Measurements from ENCODE around the gene MTX1.
"Not testable (repeated sequence)": the region's sequence is repeated elsewhere in the genome, so short reads cannot be mapped to it uniquely, and the experiment has no call there.

The MTX1 gene
- total RNA-seq = 14.1 to 25.7 (median 23.5) reads per million in 4 donors

DNA sequence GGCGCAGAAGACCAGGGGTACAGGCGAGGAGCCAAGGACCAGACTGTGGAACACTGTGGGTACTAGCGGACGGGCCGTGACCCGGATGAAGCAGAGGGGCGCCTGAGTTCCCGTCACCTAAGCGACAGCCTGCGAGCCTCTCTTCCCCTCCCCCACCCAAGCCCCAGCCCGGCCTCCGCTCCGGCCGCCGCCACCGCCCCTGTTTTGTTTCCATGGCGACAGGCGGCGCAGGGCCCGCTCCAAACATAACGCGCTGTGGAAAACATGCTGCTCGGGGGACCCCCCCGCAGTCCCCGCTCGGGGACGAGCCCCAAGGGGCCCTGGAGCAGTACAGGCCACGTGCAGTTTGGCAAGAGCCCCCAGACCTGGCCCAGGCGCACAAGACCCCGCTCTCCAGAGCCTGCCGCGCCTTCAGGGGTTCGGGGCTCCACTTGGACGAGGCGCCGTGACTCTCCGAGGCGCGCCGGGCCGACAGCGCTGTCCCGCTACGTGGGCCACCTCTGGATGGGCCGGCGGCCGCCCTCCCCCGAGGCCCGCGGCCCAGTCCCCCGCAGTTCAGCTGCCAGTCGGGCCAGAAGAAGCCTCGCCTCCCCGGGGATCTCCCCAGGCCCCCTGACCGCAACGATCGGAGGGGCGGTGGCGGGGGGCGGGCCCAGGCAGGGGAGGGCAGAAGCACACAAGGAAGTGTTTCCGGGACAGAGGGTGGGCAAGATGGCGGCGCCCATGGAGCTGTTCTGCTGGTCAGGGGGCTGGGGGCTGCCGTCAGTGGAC, at the start of gene MTX1:
TSS of gene MTX1 (plus strand) at position 155 of the 771 bp plus-strand sequence. CDS start at position 265, 110 bp downstream.
- DNase-seq = peak; percentile 83 to 89 (median 87)

GRCh38 chr1:155158991-155159390, 49.5 kb upstream of the MTX1 start:
- no peak for DNase-seq

DNA sequence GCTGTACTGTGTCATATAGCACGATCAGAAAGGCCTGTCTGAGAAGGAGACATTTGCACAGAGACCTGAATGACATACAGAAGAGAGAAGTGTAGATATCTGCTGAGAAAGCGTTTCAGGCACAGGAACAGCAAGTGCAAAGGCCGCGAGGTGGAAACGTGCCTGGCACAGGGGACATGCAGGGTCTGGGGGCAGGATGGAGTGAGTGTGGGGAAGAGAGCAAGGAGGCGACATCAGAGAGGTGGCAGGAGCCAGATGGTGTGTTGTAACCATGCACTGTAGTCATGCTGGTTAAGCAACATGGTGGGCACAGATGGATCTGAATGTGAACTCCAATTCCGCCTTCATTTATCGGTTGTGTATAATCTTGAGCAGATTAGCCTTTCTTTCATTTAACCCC, 48.4 kb upstream of the MTX1 start:
- no peak for DNase-seq

DNA sequence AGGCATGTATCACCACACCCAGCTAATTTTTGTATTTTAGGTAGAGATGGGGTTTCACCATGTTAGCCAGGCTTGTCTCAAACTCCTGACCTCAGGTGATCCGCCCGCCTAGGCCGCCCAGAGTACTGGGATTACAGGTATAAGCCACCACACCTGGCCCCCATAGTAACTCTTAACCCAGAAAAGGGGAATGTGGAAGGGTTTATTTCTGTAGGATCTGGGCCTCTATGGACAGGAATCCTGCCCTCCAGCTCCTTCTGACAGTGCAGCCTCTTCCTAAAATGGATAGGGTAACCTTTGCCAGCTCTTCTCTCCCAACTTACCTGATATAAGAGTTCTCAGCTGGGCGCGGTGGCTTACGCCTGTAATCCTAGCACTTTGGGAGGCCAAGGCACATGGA, 45.9 kb upstream of the MTX1 start:
- not testable (repeated sequence) for DNase-seq

GRCh38 chr1:155163785-155164184, 44.7 kb upstream of the MTX1 start:
- not testable (repeated sequence) for DNase-seq

DNA sequence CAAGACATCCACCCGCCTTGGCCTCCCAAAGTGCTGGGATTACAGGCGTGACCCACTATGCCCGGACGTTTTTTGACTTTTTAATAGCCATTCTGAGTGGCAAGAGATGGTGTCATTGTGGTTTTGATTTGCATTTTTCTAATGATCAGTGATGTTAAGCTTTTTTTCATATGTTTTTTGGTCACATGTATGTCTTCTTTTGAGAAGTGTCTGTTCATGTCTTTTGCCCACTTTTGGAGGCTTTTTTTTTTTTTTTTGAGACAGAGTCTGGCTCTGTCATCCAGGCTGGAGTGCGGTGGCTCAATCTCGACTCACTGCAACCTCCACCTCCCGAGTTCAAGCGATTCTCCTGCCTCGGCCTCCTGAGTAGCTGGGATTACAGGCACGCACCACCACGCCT, 43.9 kb upstream of the MTX1 start:
- not testable (repeated sequence) for DNase-seq

DNA sequence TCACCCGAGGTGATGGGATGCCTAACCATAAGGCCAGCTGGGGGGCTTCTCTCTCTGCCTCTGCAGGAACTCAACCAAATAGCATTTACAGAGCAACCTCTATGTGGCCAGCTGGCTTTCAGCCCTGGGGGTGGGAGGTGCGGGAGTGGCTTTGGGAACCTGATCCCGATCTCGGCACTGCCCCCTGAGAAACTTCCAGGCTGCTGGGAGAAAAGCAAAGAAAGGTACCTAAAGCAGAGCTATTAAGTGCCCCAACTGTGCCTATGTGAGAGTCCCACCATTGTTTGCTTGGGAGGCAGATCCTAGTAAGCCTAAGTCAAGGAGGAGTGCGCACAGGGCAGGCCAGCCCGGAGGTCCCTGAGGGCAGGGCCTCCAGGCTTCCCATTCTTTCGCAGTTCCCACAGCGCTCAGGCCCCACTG, 42.4 kb upstream of the MTX1 start:
- DNase-seq = no peak

GRCh38 chr1:155166471-155167165, 41.9 kb upstream of the MTX1 start:
- DNase-seq = no peak

- DNase-seq = peak; percentile 65 to 85 (median 80)
Observed at GRCh38 chr1:155167166-155168104, 41.1 kb upstream of the MTX1 start.

- DNase-seq = not testable (repeated sequence)
Observed at GRCh38 chr1:155168105-155168445, 40.4 kb upstream of the MTX1 start.

DNA sequence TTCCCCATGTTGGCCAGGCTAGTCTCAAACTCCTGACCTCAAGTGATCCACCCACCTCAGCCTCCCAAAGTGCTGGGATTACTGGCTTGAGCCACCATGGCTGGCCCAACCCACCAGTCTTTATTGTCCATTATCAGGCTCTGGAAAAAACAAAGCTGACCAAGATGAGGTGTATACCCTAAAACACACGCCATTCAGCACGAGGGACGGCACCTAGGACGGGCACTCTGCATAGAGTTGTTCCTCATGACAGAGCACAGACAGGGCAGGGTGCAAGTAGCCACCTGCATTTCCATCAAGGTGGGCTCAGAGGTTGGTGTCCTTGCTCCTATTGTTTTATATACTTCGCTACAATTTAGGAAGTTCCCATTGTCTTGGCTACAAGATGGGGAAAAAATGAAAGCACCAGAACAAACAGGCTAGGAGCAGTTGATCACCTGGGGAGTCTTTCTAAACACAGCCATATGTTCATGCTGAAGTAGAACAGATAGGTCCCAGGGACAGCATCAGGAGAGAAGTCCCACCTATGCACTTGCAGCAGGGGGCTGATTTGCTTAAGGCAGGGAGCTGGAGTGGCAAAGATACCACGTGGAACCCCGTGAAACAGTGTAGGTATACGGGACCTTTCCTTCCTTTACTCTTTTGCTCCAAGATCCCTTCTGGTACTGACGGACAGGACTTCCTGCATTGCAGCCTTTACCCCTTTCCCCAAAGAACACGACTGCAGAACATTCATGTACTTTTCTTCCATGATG, 39.9 kb upstream of the MTX1 start:
- no peak for DNase-seq

DNA sequence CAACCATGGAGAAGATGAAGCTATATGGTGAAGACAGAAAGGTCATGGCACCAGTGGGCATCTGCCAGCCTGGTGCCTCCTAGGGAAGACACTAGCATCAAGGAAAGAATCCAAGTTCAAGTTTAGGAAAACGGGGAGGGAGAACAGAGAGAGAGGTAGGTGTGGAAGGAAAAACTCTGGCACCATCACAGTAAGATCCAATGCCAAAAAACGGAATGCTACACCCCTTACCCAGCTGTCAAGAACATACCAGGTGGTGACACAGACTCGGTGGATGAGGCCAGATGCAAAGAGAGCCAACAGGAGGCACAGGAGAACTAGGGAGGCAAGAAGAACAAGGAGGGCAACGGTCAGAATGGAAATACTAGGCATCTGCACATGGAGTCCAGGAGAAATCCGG, 39.0 kb upstream of the MTX1 start:
- no peak for DNase-seq

DNA sequence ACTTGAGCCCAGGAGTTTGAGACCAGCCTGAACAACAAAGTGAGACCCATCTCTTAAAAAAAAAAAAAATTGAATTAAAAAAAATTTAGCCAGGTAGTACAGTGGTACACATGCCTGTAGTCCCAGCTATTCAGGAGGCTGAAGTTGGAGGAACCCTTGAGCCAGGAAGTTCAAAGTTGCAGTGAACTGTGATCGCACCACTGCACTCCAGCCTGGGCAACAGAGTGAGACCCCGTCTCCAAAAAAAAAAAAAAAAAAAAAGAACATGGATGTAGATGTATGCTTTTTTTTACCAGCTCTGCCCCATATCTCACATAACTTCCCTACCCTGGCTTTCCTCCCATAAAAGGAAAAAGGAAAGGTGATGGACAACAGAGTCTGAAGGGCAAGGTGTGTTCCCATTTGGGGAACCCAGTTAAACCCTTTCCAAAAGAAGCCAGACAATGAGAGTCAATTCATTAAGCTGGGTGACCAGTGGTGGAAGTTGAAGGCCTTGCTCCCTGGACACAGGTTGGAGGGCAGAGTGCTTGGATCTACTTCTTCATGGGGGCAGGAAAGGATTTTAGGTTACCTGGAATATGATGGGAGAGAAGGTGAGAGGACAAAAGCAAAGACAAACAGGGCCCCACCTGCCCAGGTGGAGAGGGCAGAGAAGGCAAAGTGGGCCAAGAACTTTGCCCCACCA, 38.3 kb upstream of the MTX1 start:
- DNase-seq = no peak

DNA sequence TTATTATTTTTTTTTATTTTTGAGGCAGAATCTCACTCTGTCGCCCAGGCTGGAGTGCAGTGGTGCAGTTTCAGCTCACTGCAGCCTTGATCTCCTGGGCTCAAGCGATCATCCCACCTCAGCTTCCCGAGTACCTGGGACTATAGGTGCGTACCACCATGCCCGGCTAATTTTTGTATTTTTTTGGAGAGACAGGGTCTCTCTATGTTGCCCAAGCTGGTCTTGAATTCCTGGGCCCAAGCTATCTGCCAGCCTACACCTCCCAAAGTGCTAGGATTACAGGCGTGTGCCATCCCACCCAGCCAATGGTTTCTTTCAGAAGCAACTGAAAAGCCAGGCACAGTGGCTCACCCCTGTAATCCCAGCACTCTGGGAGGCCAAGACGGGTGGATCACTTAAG, 37.7 kb upstream of the MTX1 start:
- no peak for DNase-seq

DNA sequence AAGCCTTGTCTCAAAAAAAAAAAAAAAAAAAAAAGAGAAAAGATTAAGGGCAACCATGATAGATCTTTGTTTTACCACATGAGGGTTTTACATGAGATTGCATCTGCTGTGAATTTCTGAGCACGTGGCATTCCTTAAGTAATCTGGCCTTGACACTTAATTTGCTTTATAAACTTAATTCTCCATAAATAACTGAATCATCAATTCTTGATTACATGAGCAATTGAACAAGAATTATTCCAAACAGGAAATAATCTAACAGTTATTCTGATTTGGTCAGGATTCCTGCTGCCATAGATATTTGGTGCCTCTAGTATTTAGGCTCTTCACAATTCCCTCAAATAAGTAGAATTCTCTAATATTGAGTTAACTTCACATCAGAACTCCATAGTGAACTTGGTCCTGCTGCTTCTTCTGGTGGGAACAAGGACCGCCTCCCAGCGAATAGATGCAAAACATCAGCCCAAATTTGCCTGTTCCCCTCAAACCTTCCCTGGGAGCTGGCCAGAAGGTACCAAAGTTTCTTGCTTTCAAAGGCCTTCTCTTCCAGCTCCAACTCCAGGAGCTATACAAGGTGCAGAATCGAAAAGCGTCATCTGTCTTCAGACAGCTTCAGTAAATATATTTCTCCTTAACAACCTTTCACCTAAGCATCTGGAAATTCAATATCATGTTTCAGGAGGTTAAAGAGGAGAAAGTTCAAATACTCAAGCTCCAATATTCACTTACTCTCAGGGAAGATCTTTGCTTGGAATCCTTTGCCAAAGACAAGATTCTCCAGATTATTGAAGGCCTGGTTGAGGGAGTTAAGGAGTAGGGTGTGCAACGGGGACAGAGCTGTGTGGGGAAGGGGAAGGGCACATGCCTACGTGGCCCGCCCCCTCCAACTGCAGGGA, 36.4 kb upstream of the MTX1 start:
- no peak for DNase-seq

DNA sequence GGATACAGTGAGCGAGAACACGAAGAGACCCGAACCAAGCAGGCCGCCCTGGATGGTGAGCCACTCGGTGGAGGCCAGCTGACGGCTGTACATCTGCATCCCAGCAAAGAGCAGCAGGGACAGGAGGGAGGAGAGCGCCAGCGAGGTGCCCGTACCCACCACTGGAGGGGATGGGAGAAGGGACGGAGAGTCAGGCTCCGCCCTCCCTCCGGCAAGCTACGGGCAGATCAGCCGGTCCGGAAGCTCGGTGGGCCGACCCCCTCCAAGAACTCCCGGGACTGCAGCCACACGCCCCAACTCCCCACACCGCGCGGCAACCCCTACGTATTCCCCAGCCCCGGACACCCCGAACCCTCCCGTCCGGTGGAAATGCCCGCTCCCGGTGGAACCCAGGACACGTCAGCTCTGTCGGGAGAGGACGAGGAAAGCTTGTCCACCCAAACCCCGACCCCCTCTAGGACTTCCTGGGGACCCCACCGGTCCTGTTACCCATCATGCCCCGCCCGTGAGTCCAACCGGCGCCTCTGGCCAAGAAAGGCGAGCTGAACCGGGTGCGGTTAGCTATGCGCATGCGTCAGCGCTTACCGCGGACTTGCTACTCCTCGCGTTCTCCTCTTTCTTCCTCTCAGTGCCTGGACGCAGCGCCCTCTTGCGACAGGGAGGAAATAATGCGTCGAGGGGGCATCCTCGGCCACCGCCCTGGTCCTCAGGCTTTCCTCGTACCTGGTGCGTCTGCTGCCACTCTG, 35.6 kb upstream of the MTX1 start, which contains the start of gene KRTCAP2:
TSS of gene KRTCAP2 (minus strand) at position 573 of the 746 bp plus-strand sequence. CDS start at position 493, 80 bp downstream.
- peak; percentile 87 to 96 (median 92) for DNase-seq

DNA sequence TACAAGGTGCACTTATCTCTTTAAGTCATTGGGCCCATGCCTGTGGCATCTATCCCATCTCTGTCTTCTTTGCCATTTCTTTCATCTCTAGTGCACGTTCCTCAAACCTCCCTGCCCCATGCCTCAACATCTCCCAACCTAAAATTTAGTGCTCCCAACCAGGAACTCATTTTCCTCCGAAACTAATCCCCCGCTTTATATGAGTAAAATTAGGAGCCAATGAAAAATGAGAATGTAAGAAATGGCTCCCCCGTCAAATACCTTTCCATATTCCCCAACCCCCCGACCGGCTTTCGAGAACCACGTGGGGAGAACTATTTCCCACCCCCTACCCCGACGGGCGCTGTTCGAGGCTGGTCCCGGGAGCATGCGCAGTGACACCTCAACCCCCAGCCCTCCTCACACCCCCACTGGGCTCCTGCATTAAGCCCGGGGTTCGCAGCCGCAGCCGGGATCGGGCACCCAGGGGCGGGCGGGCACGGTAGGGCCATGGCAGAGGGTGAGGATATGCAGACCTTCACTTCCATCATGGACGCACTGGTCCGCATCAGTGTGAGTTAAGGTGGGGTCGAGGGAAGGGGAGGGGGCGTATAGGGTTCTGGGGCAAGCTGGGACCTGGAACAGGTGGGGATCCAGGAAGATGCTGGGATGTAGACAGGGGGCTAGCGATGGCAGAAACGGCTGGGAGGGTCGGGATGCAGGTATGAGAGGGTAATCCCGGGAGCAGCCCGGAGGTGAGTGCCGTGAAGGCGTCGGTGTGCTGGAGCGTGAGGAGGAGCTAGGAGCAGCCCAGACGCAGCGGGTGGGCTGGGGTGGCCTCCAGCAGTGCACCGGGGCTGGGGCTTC, 34.8 kb upstream of the MTX1 start, which contains the start of gene TRIM46:
TSS of gene TRIM46 (plus strand) at position 372 of the 846 bp plus-strand sequence. CDS start at position 490, 118 bp downstream.
- peak; percentile 42 to 76 (median 49) for DNase-seq
